C4-2B (cell line): ENCODE measurements around the gene VPS13A.

Experiments used
- CTCF ChIP-seq: fragments of 450-650 bp; conservative IDR thresholded peaks from 2 replicates; pipeline ENCODE4 v1.5.1; 2017; ENCODE audit warnings: mild to moderate bottlenecking
- ZFX ChIP-seq: fragments of 450-650 bp; IDR thresholded peaks from 2 replicates; pipeline ENCODE4 v1.6.1; 2017

GRCh38 chr9:77293949-77294348 lies 116.6 kb downstream of the VPS13A start:
- TF ChIP-seq CTCF (no peak), ZFX (no peak)
